ENCODE measurements around the gene NAA50.
A peak's percentile ranks its signal among the peaks of the same experiment; 100 is the strongest.

Gene NAA50

GRCh38 chr3:113745756-113746547 lies at the start of gene NAA50:
NAA50 (minus strand) TSS chr3:113746249; CDS start chr3:113745949, 300 bp downstream.
- peak; percentile 97 for DNase-seq

- no peak for DNase-seq
Measured at GRCh38 chr3:113795693-113796092, 49.6 kb upstream of the NAA50 start.

GRCh38 chr3:113794526-113794925 lies 48.5 kb upstream of the NAA50 start:
- no peak for DNase-seq

GRCh38 chr3:113791381-113791780 lies 45.3 kb upstream of the NAA50 start:
- no peak for DNase-seq

GRCh38 chr3:113783980-113784379 lies 37.9 kb upstream of the NAA50 start:
- DNase-seq, result no peak

- no peak for DNase-seq
Measured at GRCh38 chr3:113783463-113783862, 37.4 kb upstream of the NAA50 start.

- no peak for DNase-seq
Measured at GRCh38 chr3:113776564-113776963, 30.5 kb upstream of the NAA50 start.

- no peak for DNase-seq
Measured at GRCh38 chr3:113775516-113775915, 29.5 kb upstream of the NAA50 start.

- no peak for DNase-seq
Measured at GRCh38 chr3:113773381-113773780, 27.3 kb upstream of the NAA50 start.

GRCh38 chr3:113771993-113772392 lies 25.9 kb upstream of the NAA50 start:
- DNase-seq, result no peak

GRCh38 chr3:113769551-113769950 lies 23.5 kb upstream of the NAA50 start:
- no peak for DNase-seq

- DNase-seq, result no peak
Measured at GRCh38 chr3:113764698-113765097, 18.6 kb upstream of the NAA50 start.

- no peak for DNase-seq
Measured at GRCh38 chr3:113758389-113759024, 12.5 kb upstream of the NAA50 start.

- no peak for DNase-seq
Measured at GRCh38 chr3:113754494-113755159, 8.6 kb upstream of the NAA50 start.

- DNase-seq, result no peak
Measured at GRCh38 chr3:113753376-113753985, 7.4 kb upstream of the NAA50 start.

- DNase-seq, result no peak
Measured at GRCh38 chr3:113751141-113751540, 5.1 kb upstream of the NAA50 start.

- DNase-seq, result no peak
Measured at GRCh38 chr3:113747283-113748046, 1.4 kb upstream of the NAA50 start.

GRCh38 chr3:113746548-113747282 lies 666 bp upstream of the NAA50 start, which contains the start of gene ATP6V1A:
ATP6V1A (plus strand) TSS chr3:113747035; CDS start chr3:113778754, 31,719 bp downstream.
- DNase-seq, result peak; percentile 95

GRCh38 chr3:113744941-113745755 lies 901 bp downstream of the NAA50 start:
- peak; percentile 79 for DNase-seq

- DNase-seq, result no peak
Measured at GRCh38 chr3:113743006-113743630, 2.9 kb downstream of the NAA50 start.
